Astrocyte of the cerebellum (primary cell): ENCODE results near the gene RGS6.

Experiments
- DNase-seq: peaks from one replicate; pipeline ENCODE4 v3.0.0-alpha.2; 2011; ENCODE audit warnings: low read depth
- H3K4me3 ChIP-seq: 2 replicates; pipeline ENCODE4 v1.5.1; 2011; ENCODE audit warnings: mild to moderate bottlenecking, low read depth, low read length, moderate library complexity
- CTCF ChIP-seq: IDR thresholded peaks from 2 replicates; pipeline ENCODE4 v1.5.1; 2012; ENCODE audit warnings: low read length, low read depth, moderate library complexity, mild to moderate bottlenecking; ENCODE audit errors: missing control alignments
- in situ Hi-C: cut with HindIII; loops from 2 replicates; pipeline ENCODE4 v1.10.0; 2017; ENCODE audit warnings: low sequenced_read_pairs

RGS6 gene

DNA sequence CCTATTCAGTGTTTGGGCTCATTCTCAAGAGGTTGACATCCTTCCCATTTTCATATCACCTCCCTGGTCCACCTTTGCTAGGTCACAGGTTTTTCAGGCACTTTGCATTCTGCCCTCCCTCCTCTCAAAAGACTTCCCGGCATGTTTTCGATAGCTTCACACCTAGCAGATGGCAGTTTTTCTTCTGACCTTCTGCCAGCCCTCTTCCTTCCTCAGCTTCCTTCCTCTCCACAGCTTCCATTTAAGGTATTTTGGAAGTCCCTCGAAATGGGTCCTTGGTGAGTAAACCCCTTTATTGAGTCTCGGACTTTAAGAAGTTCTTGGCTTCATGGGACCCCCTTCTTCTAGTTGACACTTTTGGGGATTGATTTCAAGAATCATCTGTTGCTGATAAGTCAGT lies 358.0 kb downstream of the RGS6 start:
- in situ Hi-C loops, result no loop called here

DNA sequence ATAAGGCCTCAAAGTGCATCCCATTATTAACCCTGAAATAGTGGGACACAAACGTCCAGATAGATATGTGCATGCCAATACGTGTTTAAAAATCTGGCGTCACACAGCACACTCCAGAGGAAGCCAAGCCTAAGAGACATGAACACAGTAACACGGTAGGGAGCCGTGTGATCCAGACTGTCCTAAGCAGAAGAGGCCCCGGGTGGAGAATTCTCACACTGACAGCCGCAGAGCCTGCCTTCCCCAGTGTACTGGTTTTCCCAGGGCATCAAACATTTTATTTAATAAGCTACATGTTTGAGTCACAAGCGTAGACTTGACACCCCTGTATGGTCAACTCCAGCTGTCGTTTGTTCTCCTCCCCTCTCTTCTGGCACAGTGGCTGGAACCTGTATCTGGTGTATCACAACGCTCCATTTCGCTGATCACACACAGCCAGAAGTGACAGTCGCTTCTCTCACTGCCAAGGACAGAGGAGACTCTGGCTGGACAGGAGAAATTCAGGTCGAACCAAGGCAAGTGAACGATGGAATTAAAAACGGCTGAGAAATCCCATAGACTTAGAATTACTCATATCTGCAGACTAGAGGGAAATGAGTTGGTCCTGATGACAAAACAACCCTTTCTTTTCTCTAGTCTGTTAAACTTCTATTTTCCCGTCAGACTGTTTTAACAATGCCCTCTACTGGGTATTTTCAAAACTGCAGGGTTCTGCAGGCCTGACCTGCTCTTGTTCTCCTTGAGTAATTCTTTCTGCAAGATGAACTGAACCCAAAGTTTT lies 359.9 kb downstream of the RGS6 start:
- TF ChIP-seq CTCF, result peak; percentile 66
- DNase-seq, result peak; percentile 1
- in situ Hi-C loops, result no loop called here
- no peak overlapping the region for H3K4me3 ChIP-seq

More for the DNA sequence above, 358.0 kb downstream of the RGS6 start:
- no peak overlapping the region for H3K4me3 ChIP-seq
- no peak for DNase-seq
- no peak for TF ChIP-seq CTCF

GRCh38 chr14:72292689-72293024 lies 360.4 kb downstream of the RGS6 start:
- TF ChIP-seq CTCF, result no peak
- in situ Hi-C loops, result no loop called here
- DNase-seq, result no peak
- no peak overlapping the region for H3K4me3 ChIP-seq

DNA sequence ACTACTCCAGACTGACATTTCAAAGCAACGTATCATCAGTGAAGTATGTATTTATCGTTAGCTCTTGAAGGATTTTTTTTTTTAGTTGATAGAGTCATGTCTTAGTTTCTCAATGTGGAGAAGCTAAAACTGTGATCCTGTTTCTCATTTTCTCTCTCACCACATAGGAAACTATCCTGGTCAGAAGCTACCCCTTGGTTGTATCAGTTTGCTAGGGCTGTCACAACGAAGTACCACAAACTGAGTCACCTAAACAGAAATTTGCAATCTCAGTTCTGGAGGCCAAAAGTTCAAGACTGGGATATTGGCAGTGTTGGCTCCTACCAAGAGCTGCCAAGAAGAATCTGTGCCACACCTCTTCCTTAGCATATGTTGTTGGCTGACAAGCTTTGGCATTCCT lies 369.1 kb downstream of the RGS6 start:
- no peak overlapping the region for H3K4me3 ChIP-seq
- no peak for DNase-seq
- in situ Hi-C loops, result no loop called here
- TF ChIP-seq CTCF, result no peak

DNA sequence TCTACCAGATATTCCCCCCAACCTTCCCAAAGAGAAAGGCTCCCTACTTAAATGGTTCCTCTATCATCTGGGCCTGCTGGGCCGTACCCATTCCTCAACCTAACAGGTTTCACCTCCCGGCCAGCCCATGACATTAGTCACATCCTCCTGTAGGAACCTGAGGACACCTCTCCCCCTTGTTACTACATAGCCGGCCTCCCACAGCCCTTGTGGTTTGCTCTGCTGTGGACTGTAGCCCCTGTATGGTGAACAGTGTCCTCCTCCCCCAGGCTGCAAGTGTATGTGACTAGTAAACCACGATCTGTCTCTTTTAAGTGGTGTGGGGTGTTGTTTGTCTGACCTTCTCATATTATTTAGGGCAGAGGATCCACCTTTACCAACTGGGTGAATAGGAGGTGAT lies 371.7 kb downstream of the RGS6 start:
- no peak overlapping the region for H3K4me3 ChIP-seq
- no peak for DNase-seq
- in situ Hi-C loops, result no loop called here
- TF ChIP-seq CTCF, result no peak

DNA sequence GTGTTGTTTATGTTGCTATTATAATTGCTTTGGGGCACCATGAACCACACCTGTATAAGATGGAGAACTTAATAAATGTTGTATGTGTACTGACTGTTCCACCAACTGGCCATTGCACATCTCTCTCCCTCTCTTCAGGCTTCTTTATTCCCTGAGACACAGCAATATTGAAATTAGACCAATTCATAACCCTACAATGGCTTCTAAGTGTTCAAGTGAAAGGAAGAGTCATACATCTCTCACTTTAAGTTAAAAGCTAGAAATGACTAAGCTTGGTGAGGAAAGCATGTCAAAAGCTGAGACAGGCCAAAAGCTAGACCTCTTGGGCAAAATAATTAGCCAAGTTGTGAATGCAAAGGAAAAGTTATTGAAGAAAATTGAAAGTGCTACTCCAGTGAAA lies 373.3 kb downstream of the RGS6 start:
- DNase-seq, result no peak
- in situ Hi-C loops, result no loop called here
- TF ChIP-seq CTCF, result no peak
- no peak overlapping the region for H3K4me3 ChIP-seq
